Progenitor cell of endocrine pancreas (in vitro differentiated cells): Measurements from ENCODE around the gene SMIM8. TPM values are rescaled to one million over a fixed set of nuclear protein-coding genes. Genes with fewer than 3 reads are reported as not detected.
A peak's percentile ranks its signal among the peaks of the same experiment; 100 is the strongest.

Source experiments
- DNase-seq: peaks from one replicate; pipeline ENCODE4 v3.0.0; 2021; ENCODE audit warnings: low spot score; ENCODE audit not compliant: unreplicated experiment
- H3K27ac Mint-ChIP-seq: 2 replicates; pipeline ENCODE4 v1.8.0; 2021; ENCODE audit warnings: mild to moderate bottlenecking, moderate library complexity, mixed read lengths
- H3K27me3 Mint-ChIP-seq: 2 replicates; pipeline ENCODE4 v1.8.0; 2021; ENCODE audit warnings: mixed read lengths
- H3K36me3 Mint-ChIP-seq: 2 replicates; pipeline ENCODE4 v1.8.0; 2022; ENCODE audit warnings: mixed read lengths; ENCODE audit not compliant: insufficient read depth
- H3K4me1 Mint-ChIP-seq: 2 replicates; pipeline ENCODE4 v1.8.0; 2021; ENCODE audit warnings: low read depth, mixed read lengths
- H3K4me3 Mint-ChIP-seq: 2 replicates; pipeline ENCODE4 v1.8.0; 2021; ENCODE audit warnings: low read depth, mild to moderate bottlenecking, moderate library complexity, mixed read lengths
- H3K9me3 Mint-ChIP-seq: 2 replicates; pipeline ENCODE4 v1.8.0; 2021; ENCODE audit warnings: low read depth, mixed read lengths
- CTCF ChIP-seq: fragments of 200-600 bp; sonication (generic); IDR thresholded peaks from one replicate; pipeline ENCODE4 v1.5.0; 2021; ENCODE audit warnings: antibody characterized with exemption, mild to moderate bottlenecking; ENCODE audit not compliant: unreplicated experiment
- total RNA-seq: library from RNA; stranded (reverse); gene quantifications from 2 replicates; pipeline ENCODE4 v1.2.1, GENCODE V29; 2021

SMIM8 gene
- total RNA-seq, 1 donor from 2014 or later, result 16.8 TPM

- DNase-seq, result no peak
- TF ChIP-seq CTCF, result no peak
- Mint-ChIP-seq H3K4me3 (no peak overlapping the region), H3K9me3 (no peaks in the 10 kb centered on the region), H3K27me3 (no peaks in the 10 kb centered on the region), H3K27ac (peak overlapping the region; percentile 39), H3K4me1 (peaks cover 46% of the 10 kb centered on the region), H3K36me3 (peaks cover 5% of the 10 kb centered on the region)
Observed at GRCh38 chr6:87342829-87343228, 20.4 kb downstream of the SMIM8 start.

- no peak for TF ChIP-seq CTCF
- Mint-ChIP-seq H3K9me3 (no peaks in the 10 kb centered on the region), H3K36me3 (peaks cover 5% of the 10 kb centered on the region), H3K27ac (no peak within 1 kb of the TSS), H3K27me3 (no peaks in the 10 kb centered on the region), H3K4me1 (peaks cover 40% of the 10 kb centered on the region), H3K4me3 (no peak within 1 kb of the TSS)
- no peak for DNase-seq
Observed at GRCh38 chr6:87344731-87345130, 22.3 kb downstream of the SMIM8 start, which contains the start of gene C6orf163. Gene C6orf163, plus strand, starts transcription at chr6:87344813. Its CDS starts 287 bp downstream, at chr6:87345100.

DNA sequence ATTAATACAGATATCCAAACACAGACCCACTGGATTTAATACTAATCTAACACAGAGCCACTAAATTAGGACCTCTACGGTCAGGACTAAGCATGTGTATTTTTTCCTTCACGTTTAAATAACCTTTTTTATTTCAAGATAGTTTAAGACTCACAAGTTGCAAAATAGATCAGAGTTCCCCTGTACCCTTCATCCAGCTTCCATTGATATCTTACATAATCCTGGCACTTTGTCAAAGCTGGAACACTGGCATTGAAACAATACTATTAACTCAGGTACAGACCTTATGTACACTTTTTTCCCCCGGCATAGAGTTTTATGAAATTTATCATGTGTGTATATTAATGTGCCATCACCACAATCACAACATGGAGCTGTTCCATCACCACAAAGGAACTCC is 24.3 kb downstream of the SMIM8 start:
- no peaks in the 10 kb centered on the region for H3K27me3 Mint-ChIP-seq
- no peak overlapping the region for H3K27ac Mint-ChIP-seq
- no peak overlapping the region for H3K4me3 Mint-ChIP-seq
- peaks cover 33% of the 10 kb centered on the region for H3K4me1 Mint-ChIP-seq
- no peaks in the 10 kb centered on the region for H3K9me3 Mint-ChIP-seq
- TF ChIP-seq CTCF, result no peak
- DNase-seq, result no peak
- peaks cover 5% of the 10 kb centered on the region for H3K36me3 Mint-ChIP-seq

GRCh38 chr6:87349896-87350295 is 27.5 kb downstream of the SMIM8 start:
- no peak for DNase-seq
- Mint-ChIP-seq H3K4me3 (no peak overlapping the region), H3K9me3 (no peaks in the 10 kb centered on the region), H3K4me1 (peaks cover 3% of the 10 kb centered on the region), H3K27ac (no peak overlapping the region), H3K36me3 (peaks cover 5% of the 10 kb centered on the region), H3K27me3 (no peaks in the 10 kb centered on the region)
- no peak for TF ChIP-seq CTCF

GRCh38 chr6:87350516-87350915 is 28.1 kb downstream of the SMIM8 start:
- H3K36me3 Mint-ChIP-seq, result peaks cover 5% of the 10 kb centered on the region
- no peaks in the 10 kb centered on the region for H3K27me3 Mint-ChIP-seq
- no peak overlapping the region for H3K27ac Mint-ChIP-seq
- H3K4me3 Mint-ChIP-seq, result no peak overlapping the region
- no peak for DNase-seq
- no peaks in the 10 kb centered on the region for H3K9me3 Mint-ChIP-seq
- no peak for TF ChIP-seq CTCF
- no peaks in the 10 kb centered on the region for H3K4me1 Mint-ChIP-seq
